MCF 10A (cell line): ENCODE data around the gene WNT16. TPM values are rescaled to one million over a fixed set of nuclear protein-coding genes. Genes with fewer than 3 reads are reported as not detected.
"Not testable (repeated sequence)": the region's sequence is repeated elsewhere in the genome, so short reads cannot be mapped to it uniquely, and the experiment has no call there.

Source experiments
- BruUV-seq: library from RNA; stranded (reverse); fragments of 400-500 nt; replicated peaks from 2 replicates; lab custom pipeline; 2021; lab: Mats Ljungman, UMichigan
- CTCF ChIA-PET: fragments of 300-600 bp; sonication (Branson Sonifier 250); formaldehyde crosslinking; extraction: SDS; loops from one replicate; lab custom pipeline; 2021; ENCODE audit warnings: antibody characterized with exemption, inconsistent platforms; lab: Yijun Ruan, JAX
- POLR2A ChIA-PET: fragments of 300-600, 350-650 bp; sonication (Branson Sonifier 250); formaldehyde crosslinking; extraction: SDS; loops from one replicate; lab custom pipeline; 2020; ENCODE audit warnings: antibody characterized with exemption, inconsistent platforms; lab: Yijun Ruan, JAX
- DNase-seq: peaks from one replicate; pipeline ENCODE4 v3.0.0-alpha.2; 2018; ENCODE audit not compliant: unreplicated experiment
- H3K27ac Mint-ChIP-seq: one replicate; pipeline ENCODE4 v1.8.0; 2022; ENCODE audit warnings: mild to moderate bottlenecking, low read depth, mixed read lengths; ENCODE audit not compliant: unreplicated experiment
- H3K27me3 Mint-ChIP-seq: one replicate; pipeline ENCODE4 v1.8.0; 2022; ENCODE audit warnings: mixed read lengths; ENCODE audit not compliant: insufficient read depth, unreplicated experiment
- H3K36me3 Mint-ChIP-seq: one replicate; pipeline ENCODE4 v1.8.0; 2022; ENCODE audit warnings: mild to moderate bottlenecking, moderate library complexity, mixed read lengths; ENCODE audit not compliant: insufficient read depth, unreplicated experiment
- H3K4me1 Mint-ChIP-seq: one replicate; pipeline ENCODE4 v1.8.0; 2022; ENCODE audit warnings: mixed read lengths; ENCODE audit not compliant: insufficient read depth, unreplicated experiment
- H3K4me3 Mint-ChIP-seq: one replicate; pipeline ENCODE4 v1.8.0; 2022; ENCODE audit warnings: mild to moderate bottlenecking, moderate library complexity, mixed read lengths; ENCODE audit not compliant: unreplicated experiment
- H3K9me3 Mint-ChIP-seq: one replicate; pipeline ENCODE4 v1.8.0; 2022; ENCODE audit warnings: mixed read lengths; ENCODE audit not compliant: unreplicated experiment
- intact Hi-C: fragments of 100-400 bp; cut with micrococcal nuclease; formaldehyde crosslinking; loops from 2 replicates; pipeline ENCODE4 v1.14.1; 2022
- total RNA-seq: library from RNA; stranded (reverse); gene quantifications from 2 replicates; pipeline ENCODE4 v1.2.3, GENCODE V29; 2022
- TF ChIP-seq, protein P1 (sequence below): fragments of 200-600 bp; IDR thresholded peaks from one replicate; pipeline ENCODE4 v1.8.0; 2022; ENCODE audit warnings: antibody characterized with exemption, mild to moderate bottlenecking; ENCODE audit not compliant: unreplicated experiment

Gene WNT16
- total RNA-seq, 1 experiment from 2014 or later, result not detected

DNA sequence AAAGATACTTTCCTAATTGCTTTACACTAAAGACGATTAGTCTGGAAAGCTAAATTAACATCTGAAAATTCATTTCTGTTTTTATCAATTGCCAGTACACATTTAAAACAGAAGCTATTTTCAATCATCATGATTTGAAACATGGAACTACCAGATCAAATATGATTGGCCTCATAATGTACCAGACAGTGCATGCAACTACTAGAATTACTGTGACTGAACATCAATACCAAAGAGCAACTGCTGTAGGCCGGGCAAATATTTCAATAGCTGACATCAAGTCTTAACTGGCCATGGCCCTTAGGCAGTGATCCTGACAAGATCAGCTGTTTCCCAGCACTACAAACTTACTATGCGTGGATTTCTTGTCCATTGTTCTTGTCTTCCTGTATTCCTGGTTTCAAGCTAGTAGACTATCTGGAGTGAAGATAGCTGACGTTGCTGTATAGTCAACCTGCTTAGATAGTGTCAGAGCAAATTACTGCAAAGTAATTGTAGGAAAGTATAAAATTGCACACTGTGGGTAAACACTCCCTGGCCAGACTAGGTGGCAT lies 21.7 kb upstream of the WNT16 start:
- Mint-ChIP-seq H3K4me3 (no peak overlapping the region), H3K4me1 (no peaks in the 10 kb centered on the region), H3K27me3 (peaks cover 14% of the 10 kb centered on the region), H3K36me3 (no peaks in the 10 kb centered on the region), H3K9me3 (peaks cover 8% of the 10 kb centered on the region), H3K27ac (no peak overlapping the region)
- ChIA-PET CTCF (interaction anchor here (0.5 to 0.7 kb wide), 3 partner anchors 13 to 567 kb away, joined by 3 to 5 read pairs (median 5); no protein-coding TSS in a partner anchor), POLR2A (interaction anchor here (0.6 kb wide), 1 partner anchor 164 kb away, joined by 3 read pairs; no protein-coding TSS in a partner anchor)
- TF ChIP-seq, protein P1, sequence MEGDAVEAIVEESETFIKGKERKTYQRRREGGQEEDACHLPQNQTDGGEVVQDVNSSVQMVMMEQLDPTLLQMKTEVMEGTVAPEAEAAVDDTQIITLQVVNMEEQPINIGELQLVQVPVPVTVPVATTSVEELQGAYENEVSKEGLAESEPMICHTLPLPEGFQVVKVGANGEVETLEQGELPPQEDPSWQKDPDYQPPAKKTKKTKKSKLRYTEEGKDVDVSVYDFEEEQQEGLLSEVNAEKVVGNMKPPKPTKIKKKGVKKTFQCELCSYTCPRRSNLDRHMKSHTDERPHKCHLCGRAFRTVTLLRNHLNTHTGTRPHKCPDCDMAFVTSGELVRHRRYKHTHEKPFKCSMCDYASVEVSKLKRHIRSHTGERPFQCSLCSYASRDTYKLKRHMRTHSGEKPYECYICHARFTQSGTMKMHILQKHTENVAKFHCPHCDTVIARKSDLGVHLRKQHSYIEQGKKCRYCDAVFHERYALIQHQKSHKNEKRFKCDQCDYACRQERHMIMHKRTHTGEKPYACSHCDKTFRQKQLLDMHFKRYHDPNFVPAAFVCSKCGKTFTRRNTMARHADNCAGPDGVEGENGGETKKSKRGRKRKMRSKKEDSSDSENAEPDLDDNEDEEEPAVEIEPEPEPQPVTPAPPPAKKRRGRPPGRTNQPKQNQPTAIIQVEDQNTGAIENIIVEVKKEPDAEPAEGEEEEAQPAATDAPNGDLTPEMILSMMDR, result no peak
- DNase-seq, result no peak
- intact Hi-C loops, result no loop called here
- no TSS peak for BruUV-seq

DNA sequence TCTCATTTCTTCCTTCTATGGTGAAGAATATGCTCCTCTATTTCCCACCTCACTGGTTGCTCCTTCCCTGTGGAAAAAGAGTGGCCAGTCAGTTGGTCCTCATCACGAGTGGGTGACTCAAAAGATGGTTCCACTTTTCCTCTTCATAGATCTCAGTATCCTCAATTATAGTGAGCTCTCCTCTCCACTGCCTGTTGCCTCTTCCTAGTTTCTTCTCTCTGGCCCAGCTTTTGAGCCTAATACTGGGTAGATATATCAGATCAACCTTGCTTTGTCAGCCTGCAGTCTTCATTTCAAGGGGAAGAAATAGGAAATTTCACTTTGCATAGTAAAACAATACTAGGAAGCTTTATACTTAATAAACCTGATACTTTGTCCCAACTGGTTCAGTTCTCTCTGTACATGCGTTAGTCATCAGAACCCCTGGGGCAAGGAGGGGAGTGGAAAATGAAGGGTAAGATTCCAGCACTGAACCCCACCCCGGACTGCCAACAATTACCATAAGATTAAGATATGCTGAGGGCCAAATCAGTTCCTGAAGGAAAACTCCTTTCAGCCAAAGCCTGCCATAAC lies 15.5 kb upstream of the WNT16 start:
- ChIA-PET CTCF (no interaction called here), POLR2A (interaction anchor here (2.0 kb wide), 1 partner anchor 11 kb away, joined by 4 read pairs; no protein-coding TSS in a partner anchor)
- intact Hi-C loops, result no loop called here
- Mint-ChIP-seq H3K9me3 (peaks cover 8% of the 10 kb centered on the region), H3K4me3 (no peak overlapping the region), H3K4me1 (peaks cover 14% of the 10 kb centered on the region), H3K27ac (no peak overlapping the region), H3K27me3 (peaks cover 26% of the 10 kb centered on the region), H3K36me3 (no peaks in the 10 kb centered on the region)
- TF ChIP-seq, protein P1, result no peak
- no TSS peak for BruUV-seq
- DNase-seq, result peak; percentile 74

DNA sequence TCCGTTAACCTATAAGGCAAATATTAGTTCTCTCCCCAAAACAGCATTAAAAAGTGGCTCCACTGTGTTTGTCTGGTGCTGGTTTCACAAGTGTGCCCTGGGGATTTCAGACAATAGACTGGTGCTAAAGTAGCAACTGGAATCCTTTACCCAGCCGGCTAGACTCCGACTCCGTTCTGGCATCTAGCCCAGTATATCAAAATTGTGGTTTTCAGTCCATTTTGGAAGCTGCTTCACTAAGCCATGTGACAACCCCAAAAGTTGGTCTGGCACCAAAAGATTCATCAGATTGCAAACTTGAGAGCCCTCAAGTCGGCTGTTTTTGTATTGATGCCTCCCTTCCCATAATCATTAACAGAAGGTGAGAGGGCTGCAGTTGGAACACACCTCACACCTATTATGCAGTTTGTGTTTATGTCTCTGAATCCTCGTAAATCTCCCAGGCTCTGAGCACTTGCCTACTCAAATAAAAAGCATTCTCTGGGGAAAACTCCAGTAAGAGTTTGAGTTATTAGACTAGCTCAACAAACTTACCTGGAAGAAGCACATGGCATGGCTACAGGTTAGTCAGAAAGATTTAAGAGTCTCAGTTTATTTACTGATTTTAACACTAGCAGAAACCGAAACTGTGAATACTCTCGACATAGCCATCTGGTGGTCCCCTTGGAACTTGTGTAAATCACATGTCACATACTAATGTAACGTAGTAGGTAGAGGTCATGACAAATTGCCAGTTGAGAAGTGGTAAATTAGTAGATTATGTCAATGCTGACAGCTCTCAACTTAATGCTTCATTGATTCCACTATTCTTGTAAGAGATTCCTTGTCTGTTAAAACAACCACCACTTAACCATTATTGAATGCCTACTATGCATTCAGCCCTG lies 14.8 kb upstream of the WNT16 start:
- Mint-ChIP-seq H3K36me3 (no peaks in the 10 kb centered on the region), H3K27ac (no peak overlapping the region), H3K4me3 (no peak overlapping the region), H3K4me1 (peaks cover 19% of the 10 kb centered on the region), H3K9me3 (peaks cover 8% of the 10 kb centered on the region), H3K27me3 (peaks cover 22% of the 10 kb centered on the region)
- intact Hi-C loops, result no loop called here
- ChIA-PET CTCF (no interaction called here), POLR2A (interaction anchor here (0.6 kb wide), 1 partner anchor 133 kb away, joined by 3 read pairs; no protein-coding TSS in a partner anchor)
- BruUV-seq, result no TSS peak
- DNase-seq, result peak; percentile 65
- TF ChIP-seq, protein P1, result no peak

DNA sequence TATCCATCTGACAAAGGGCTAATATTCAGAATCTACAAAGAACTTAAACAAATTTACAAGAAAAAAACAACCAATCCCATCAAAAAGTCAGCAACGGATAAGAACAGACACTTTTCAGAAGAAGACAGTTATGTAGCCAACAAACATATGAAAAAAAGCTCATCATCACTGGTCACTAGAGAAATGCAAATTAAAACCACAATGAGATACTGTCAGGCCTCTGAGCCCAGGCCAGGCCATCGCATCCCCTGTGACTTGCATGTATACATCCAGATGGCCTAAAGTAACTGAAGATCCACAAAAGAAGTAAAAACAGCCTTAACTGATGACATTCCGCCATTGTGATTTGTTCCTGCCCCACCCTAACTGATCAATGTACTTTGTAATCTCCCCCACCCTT lies 13.6 kb upstream of the WNT16 start:
- H3K36me3 Mint-ChIP-seq, DNase-seq, BruUV-seq, H3K27ac Mint-ChIP-seq, H3K9me3 Mint-ChIP-seq, CTCF ChIA-PET, intact Hi-C loops, H3K4me3 Mint-ChIP-seq, POLR2A ChIA-PET: not testable (repeated sequence)
- H3K27me3 Mint-ChIP-seq, result peaks cover 11% of the 10 kb centered on the region
- H3K4me1 Mint-ChIP-seq, result peaks cover 25% of the 10 kb centered on the region
